Astrocyte of the spinal cord (primary cell): ENCODE measurements around the gene SEC14L2.
"Not testable (repeated sequence)": the region's sequence is repeated elsewhere in the genome, so short reads cannot be mapped to it uniquely, and the experiment has no call there.

Experiments
- DNase-seq: peaks from one replicate; pipeline ENCODE4 v3.0.0; 2011; ENCODE audit warnings: low read depth, low spot score
- H3K4me3 ChIP-seq: 2 replicates; pipeline ENCODE4 v1.5.1; 2011; ENCODE audit warnings: low read depth, mild to moderate bottlenecking, low read length, moderate library complexity
- in situ Hi-C: cut with HindIII; loops from 2 replicates; pipeline ENCODE4 v1.10.0; 2017; ENCODE audit warnings: low sequenced_read_pairs
- TF ChIP-seq, protein P1 (sequence below): IDR thresholded peaks from 2 replicates; pipeline ENCODE4 v1.5.1; 2012; ENCODE audit warnings: low read depth, mild to moderate bottlenecking, low read length, inconsistent platforms

SEC14L2 gene

DNA sequence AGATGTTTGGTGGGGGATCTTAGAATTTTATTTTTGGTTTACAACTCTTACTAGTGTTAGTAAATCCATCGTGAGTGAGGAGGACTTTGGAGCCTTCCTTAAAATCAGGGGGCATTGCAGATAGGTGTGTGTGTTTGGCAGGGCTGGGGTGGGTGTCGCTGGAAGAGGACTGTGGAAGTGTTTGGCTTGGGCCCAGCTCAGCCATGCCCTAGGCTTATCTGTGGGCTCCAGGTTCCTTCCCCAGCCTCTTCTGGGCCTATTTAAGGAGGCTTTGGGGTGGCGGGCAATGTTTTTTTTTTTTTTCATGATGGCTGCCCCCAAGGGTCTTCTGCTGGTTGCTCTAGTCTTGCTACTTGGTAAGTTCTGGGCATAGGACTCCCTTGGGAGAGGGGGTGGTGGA lies 50.8 kb downstream of the SEC14L2 start:
- in situ Hi-C loops = no loop called here
- H3K4me3 ChIP-seq = no peak overlapping the region
- DNase-seq = no peak
- TF ChIP-seq, protein P1, sequence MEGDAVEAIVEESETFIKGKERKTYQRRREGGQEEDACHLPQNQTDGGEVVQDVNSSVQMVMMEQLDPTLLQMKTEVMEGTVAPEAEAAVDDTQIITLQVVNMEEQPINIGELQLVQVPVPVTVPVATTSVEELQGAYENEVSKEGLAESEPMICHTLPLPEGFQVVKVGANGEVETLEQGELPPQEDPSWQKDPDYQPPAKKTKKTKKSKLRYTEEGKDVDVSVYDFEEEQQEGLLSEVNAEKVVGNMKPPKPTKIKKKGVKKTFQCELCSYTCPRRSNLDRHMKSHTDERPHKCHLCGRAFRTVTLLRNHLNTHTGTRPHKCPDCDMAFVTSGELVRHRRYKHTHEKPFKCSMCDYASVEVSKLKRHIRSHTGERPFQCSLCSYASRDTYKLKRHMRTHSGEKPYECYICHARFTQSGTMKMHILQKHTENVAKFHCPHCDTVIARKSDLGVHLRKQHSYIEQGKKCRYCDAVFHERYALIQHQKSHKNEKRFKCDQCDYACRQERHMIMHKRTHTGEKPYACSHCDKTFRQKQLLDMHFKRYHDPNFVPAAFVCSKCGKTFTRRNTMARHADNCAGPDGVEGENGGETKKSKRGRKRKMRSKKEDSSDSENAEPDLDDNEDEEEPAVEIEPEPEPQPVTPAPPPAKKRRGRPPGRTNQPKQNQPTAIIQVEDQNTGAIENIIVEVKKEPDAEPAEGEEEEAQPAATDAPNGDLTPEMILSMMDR = no peak

DNA sequence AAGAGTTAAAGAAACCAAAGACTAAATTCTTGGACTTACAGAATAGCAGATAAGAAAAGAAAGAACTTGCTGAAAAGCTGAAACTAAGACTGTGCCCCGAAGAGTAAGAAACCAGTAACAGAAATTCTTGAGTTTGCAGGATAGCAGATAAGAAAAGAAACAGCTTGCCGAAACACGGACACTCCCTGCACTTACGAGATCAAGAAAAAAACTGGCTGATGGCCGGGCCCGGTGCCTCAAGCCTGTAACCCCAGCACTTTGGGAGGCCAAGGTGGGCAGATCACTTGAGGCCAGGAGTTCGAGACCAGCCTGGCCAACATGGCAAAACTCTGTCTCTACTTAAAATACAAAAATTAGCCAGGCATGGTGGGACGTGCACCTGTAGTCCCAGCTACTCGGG lies 54.7 kb downstream of the SEC14L2 start:
- DNase-seq, H3K4me3 ChIP-seq, in situ Hi-C loops: not testable (repeated sequence)

DNA sequence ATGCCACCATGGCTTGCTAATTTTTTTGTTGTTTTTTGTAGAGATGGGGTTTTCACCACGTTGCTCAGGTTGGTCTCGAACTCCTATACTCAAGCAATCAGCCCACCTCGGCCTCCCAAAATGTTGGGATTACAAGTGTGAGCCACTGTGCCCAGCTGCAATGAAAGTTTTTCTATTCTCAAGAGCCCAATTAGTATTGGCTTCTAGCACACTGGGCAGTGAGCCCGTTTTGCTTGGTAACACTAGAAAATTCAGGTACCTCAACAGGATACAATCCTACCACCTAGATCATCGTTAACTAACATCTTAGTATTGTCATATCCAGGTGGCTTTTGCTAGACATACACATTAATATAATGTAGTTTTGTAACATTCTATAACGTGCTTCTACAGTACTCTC lies 56.0 kb downstream of the SEC14L2 start:
- H3K4me3 ChIP-seq = no peak overlapping the region
- in situ Hi-C loops = no loop called here
- no peak for DNase-seq
- TF ChIP-seq, protein P1 = no peak

DNA sequence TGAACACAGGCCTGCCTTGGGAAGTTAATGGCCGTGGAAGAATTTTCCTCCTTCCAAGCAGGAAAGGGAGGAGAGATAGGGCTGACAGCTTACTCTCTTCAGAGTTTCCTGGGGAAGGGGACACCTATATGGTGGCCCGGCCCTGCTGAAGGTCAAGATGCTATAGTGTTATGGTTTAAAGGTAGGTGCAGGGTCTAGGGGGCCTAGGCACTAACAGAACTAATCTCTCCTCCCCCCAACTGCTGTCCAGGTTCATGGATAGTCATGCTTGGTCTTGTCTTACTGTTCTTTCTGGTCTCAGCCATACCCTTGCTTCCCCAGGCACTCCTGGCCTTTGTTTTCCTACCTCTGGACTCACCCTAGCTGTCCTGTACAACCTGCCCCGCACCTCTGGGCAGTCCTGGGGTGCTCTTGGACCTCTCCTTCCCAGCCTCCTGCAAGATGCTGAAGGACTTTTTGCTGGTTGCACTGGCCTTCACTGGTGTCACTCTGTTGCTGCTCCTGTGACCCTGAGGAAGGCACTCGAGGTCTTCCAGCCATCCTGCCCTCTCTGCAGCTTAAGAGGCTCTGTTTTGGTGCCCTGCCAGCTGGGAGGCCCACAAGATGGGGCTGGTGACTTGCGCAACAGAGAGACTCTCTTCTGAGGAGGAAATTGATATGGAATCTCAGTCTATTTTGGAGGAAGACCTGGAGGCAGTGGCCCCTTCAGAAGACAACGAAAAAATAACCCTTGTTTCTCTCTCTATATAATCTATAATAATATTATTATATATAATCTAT lies 57.1 kb downstream of the SEC14L2 start:
- in situ Hi-C loops = no loop called here
- TF ChIP-seq, protein P1 = no peak
- DNase-seq = no peak
- H3K4me3 ChIP-seq = no peak overlapping the region

DNA sequence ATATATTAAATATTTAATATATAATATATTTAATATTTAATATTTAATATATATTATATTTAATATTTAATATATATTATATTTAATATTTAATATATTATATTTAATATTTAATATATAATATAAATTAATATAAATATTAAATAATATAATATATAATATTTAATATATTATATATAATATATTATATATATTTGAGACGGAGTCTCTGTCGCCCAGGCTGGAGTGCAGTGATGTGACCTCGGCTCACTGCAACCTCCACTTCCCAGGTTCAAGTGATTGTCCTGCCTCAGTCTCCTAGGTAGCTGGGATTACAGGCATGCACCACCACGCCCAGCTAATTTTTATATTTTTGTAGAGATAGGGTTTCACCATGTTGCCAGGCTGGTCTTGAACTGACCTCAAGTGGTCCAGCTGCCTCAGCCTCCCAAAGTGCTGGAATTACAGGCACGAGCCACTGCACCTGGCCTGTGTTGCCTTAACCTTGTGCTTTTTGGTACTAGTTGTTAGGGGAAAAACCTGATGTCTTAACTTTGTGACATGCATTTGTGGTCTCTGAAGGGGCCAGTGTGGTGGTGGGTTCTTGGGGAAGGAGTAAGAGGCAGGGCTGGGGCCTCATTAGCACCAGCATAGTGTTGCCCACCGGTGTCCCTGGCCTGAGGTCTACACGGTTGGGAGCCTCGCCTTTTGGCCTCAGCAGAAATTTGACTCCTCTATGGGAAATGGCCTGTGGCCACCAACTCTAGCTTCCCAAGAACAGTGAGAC lies 58.4 kb downstream of the SEC14L2 start:
- in situ Hi-C loops = no loop called here
- no peak overlapping the region for H3K4me3 ChIP-seq
- DNase-seq = no peak
- TF ChIP-seq, protein P1 = no peak

DNA sequence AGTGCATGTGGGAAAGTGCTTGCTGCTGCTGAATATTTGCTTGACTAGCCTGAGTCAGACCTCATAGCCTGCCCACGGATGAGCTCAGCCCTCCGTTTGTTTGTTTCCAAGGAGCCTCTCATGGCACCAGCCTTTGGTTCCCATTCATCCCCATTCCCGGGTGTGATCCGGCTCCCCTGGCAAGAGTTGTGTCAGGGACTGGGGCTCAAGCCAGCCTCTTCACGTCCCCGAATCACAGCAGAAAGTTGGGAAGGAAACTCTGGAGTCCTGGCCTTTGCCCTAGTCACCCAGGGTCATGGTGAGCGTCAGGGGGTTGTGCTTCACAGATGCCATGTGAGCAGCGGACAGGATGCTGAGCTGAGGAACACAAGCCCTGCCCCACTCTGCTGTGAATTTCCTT lies 61.2 kb downstream of the SEC14L2 start:
- TF ChIP-seq, protein P1 = no peak
- no peak overlapping the region for H3K4me3 ChIP-seq
- in situ Hi-C loops = no loop called here
- no peak for DNase-seq
